ENCODE data around the gene MICALL1.

Gene MICALL1

DNA sequence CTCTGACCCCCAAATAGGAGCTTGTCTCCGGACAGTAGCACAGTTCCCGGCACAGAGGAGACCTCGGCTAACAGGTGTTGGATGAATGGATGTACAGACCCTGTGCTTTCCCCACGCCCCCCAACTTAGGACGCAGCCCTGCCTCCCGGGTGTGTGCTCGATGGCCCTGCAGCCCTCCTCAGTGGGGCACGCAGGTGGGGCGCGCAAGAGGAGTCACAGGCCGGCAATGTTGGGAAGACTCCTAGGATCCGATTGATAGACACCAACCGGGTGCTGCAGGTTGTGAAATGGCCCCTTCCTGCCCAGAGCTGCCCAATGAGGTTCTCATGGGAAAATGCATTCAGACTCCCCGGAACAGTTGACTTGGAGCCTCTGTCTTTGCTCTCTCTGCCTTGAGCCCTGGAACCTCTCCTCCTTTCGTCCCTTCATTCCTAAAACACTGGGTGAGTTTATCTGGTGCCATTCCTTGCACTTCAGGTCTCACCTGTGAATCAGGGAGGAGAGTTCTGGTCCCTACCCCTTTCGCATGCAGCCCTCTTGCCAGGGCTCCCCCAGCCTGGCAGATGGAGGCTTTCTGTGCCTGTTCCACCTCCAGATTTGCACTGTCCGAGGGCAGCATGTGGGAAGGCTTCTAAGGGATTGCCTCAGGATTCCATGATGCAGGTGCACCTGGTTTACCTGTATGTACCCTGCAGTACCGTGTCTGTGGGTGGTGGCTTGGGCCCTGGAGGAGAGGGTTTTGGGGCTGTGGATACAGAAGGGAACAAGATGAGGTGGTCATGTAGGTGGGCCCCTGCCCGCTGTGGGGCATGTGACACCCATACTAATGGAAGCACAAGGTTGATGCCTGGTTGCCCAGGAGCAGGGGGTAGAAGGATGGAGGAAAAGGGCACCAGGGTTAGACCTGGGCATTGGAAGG lies 1.2 kb downstream of the MICALL1 start:
- TF ChIP-seq, protein P1, sequence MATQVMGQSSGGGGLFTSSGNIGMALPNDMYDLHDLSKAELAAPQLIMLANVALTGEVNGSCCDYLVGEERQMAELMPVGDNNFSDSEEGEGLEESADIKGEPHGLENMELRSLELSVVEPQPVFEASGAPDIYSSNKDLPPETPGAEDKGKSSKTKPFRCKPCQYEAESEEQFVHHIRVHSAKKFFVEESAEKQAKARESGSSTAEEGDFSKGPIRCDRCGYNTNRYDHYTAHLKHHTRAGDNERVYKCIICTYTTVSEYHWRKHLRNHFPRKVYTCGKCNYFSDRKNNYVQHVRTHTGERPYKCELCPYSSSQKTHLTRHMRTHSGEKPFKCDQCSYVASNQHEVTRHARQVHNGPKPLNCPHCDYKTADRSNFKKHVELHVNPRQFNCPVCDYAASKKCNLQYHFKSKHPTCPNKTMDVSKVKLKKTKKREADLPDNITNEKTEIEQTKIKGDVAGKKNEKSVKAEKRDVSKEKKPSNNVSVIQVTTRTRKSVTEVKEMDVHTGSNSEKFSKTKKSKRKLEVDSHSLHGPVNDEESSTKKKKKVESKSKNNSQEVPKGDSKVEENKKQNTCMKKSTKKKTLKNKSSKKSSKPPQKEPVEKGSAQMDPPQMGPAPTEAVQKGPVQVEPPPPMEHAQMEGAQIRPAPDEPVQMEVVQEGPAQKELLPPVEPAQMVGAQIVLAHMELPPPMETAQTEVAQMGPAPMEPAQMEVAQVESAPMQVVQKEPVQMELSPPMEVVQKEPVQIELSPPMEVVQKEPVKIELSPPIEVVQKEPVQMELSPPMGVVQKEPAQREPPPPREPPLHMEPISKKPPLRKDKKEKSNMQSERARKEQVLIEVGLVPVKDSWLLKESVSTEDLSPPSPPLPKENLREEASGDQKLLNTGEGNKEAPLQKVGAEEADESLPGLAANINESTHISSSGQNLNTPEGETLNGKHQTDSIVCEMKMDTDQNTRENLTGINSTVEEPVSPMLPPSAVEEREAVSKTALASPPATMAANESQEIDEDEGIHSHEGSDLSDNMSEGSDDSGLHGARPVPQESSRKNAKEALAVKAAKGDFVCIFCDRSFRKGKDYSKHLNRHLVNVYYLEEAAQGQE (IDR thresholded peaks at IDR 0.05; ENCODE audit: insufficient read depth in 1 of 2, low read depth in 2 of 2, low read length in 2 of 2), result no peak
- TF ChIP-seq POLR2AphosphoS5 (IDR thresholded peaks at IDR 0.05; ENCODE audit: low read depth, low read length), result no peak
- no peak for TF ChIP-seq TAF1 (IDR thresholded peaks at IDR 0.05; ENCODE audit: borderline replicate concordance, insufficient read depth, low read length)
- TF ChIP-seq SIN3A (IDR thresholded peaks at IDR 0.05; ENCODE audit: borderline replicate concordance, insufficient read depth, low read length), result no peak
- TF ChIP-seq FOXP2 (optimal IDR thresholded peaks at IDR 0.05; ENCODE audit: borderline replicate concordance, extremely low read depth, extremely low read length, insufficient read depth), result no peak

DNA sequence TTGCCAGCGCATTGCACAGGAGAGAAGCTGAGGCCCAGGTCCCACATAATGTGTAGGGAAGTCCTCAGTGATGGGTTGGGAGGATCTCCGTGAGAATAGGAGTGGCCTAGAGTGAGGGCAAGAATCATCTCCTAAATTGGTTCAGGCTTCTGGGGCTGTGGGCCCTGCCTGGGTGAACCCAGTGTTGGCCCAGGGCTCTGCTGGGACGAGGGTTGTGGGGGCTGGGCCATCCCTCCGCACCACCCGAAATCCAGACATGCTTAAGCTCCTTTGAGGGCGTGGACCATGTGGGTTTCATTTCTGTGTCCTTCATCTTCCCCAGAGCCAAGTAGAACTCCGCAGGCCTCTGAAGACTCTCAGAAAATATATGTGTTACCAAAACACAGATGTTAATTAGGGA lies 3.7 kb downstream of the MICALL1 start:
- TF ChIP-seq, protein P1 (IDR thresholded peaks at IDR 0.05; ENCODE audit: insufficient read depth in 1 of 2, low read depth in 2 of 2, low read length in 2 of 2), result no peak
- TF ChIP-seq SIN3A (IDR thresholded peaks at IDR 0.05; ENCODE audit: borderline replicate concordance, insufficient read depth, low read length) (no peak), POLR2AphosphoS5 (IDR thresholded peaks at IDR 0.05; ENCODE audit: low read depth, low read length) (no peak), FOXP2 (optimal IDR thresholded peaks at IDR 0.05; ENCODE audit: borderline replicate concordance, extremely low read depth, extremely low read length, insufficient read depth) (no peak), TAF1 (IDR thresholded peaks at IDR 0.05; ENCODE audit: borderline replicate concordance, insufficient read depth, low read length) (no peak)

DNA sequence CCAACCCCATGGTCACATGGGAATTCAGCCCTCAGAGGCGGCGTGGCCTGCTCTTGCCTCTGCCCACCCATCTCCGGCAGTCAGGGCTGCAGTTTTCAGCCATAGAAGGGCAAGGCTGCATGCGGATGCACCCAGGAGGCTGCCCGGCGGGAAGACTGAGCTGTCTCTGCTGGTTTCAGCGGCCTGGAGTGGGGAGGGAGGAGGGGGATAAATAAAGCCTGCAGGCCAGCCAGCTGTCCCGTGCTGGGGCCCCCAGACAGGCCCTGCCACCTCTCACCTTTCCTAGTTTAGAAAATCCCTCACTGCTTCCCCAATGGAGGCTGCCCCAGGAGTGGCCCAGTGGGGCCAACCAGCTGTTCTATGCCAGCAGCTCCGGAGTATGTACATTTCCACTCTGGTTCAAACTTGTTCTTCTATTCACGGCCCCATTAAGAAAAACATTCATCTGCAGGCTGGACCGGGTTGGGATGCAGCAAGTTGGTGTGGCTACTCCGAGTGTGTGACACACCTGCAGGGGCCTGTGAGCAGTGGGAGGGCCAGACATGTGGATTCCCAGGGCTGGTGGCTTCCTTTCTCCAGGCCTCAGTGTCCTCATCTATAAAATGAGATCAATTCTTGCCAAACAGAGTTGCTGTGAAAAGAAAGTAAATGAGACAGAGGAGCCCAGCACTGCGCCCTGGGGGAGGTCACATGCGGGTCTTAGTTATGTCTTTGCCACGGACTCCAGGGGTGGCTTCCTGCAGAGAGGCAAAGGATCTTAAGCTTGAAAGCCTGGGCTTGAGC lies 5.0 kb downstream of the MICALL1 start:
- TF ChIP-seq TAF1 (IDR thresholded peaks at IDR 0.05; ENCODE audit: borderline replicate concordance, insufficient read depth, low read length) (no peak), POLR2AphosphoS5 (IDR thresholded peaks at IDR 0.05; ENCODE audit: low read depth, low read length) (no peak), SIN3A (IDR thresholded peaks at IDR 0.05; ENCODE audit: borderline replicate concordance, insufficient read depth, low read length) (no peak), FOXP2 (optimal IDR thresholded peaks at IDR 0.05; ENCODE audit: borderline replicate concordance, extremely low read depth, extremely low read length, insufficient read depth) (no peak)
- TF ChIP-seq, protein P1 (IDR thresholded peaks at IDR 0.05; ENCODE audit: insufficient read depth in 1 of 2, low read depth in 2 of 2, low read length in 2 of 2), result no peak

DNA sequence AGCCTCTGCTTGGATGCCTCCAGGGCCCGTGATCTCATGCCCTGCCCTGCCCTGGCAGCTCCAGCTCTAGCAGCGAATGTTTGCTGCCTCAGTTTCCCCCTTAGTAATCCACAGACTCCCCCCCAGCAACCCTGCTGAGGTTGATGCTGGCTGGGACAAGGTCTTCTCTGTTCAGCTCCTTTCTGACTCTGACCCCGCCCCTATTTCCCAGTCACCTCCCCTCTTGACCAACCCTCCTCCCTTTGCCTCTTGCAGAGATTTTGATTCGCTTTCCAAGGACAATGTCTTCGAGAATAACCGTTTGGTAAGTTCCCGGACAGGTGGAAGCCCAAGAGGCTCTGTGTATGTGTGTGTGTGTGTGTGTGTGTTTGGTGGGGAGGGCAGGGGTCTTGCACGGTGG lies 5.6 kb downstream of the MICALL1 start:
- TF ChIP-seq POLR2AphosphoS5 (IDR thresholded peaks at IDR 0.05; ENCODE audit: low read depth, low read length), result no peak
- TF ChIP-seq TAF1 (IDR thresholded peaks at IDR 0.05; ENCODE audit: borderline replicate concordance, insufficient read depth, low read length), result no peak

DNA sequence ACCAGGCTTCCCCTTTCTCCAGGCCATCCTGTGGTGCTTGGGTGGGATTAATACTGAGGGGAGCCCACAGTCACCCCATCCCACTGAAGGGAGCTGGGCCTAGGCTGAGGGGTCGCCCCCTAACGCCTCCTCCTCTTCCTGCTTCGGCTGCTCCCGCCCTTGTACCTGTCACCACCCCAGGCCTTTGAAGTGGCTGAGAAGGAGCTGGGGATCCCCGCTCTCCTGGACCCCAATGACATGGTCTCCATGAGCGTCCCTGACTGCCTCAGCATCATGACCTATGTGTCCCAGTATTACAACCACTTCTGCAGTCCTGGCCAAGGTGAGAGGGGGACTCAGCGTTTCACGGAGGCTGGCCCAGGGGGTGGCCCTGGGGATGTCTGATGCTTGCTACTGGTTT lies 6.1 kb downstream of the MICALL1 start:
- TF ChIP-seq POLR2AphosphoS5 (IDR thresholded peaks at IDR 0.05; ENCODE audit: low read depth, low read length) (no peak), SIN3A (IDR thresholded peaks at IDR 0.05; ENCODE audit: borderline replicate concordance, insufficient read depth, low read length) (no peak), TAF1 (IDR thresholded peaks at IDR 0.05; ENCODE audit: borderline replicate concordance, insufficient read depth, low read length) (no peak), FOXP2 (optimal IDR thresholded peaks at IDR 0.05; ENCODE audit: borderline replicate concordance, extremely low read depth, extremely low read length, insufficient read depth) (no peak)
- TF ChIP-seq, protein P1 (IDR thresholded peaks at IDR 0.05; ENCODE audit: insufficient read depth in 1 of 2, low read depth in 2 of 2, low read length in 2 of 2), result no peak
